IMR-90 (cell line): ENCODE results near the gene ASMTL. TPM values are rescaled to one million over a fixed set of nuclear protein-coding genes. Genes with fewer than 3 reads are reported as not detected.
"Not testable (repeated sequence)": the region's sequence is repeated elsewhere in the genome, so short reads cannot be mapped to it uniquely, and the experiment has no call there.

Experiments
- ATAC-seq: fragments of 200-7000 bp; cut with Tn5 transposase; 2 replicates; pipeline ENCODE4 v1.9.1; 2020; ENCODE audit warnings: low read depth, mild to moderate bottlenecking, moderate library complexity
- BruUV-seq: library from RNA; stranded (reverse); fragments of 400-500 nt; replicated peaks from 2 replicates; lab custom pipeline; 2021; lab: Mats Ljungman, UMichigan
- CTCF ChIA-PET: fragments of 300-600 bp; formaldehyde crosslinking; extraction: SDS; loops from one replicate; lab custom pipeline; 2021; ENCODE audit warnings: antibody characterized with exemption; lab: Yijun Ruan, JAX
- POLR2A ChIA-PET: fragments of 300-600 bp; sonication (Branson Sonifier 250); formaldehyde crosslinking; loops from one replicate; lab custom pipeline; 2022; ENCODE audit warnings: antibody characterized with exemption; ENCODE audit not compliant: unreplicated experiment; lab: Charles Lee
- DNase-seq: peaks from one replicate; pipeline ENCODE4 v3.0.0; 2013
- H2AFZ ChIP-seq: replicated peaks from 2 replicates; pipeline ENCODE3; 2013; ENCODE audit warnings: low read length, mild to moderate bottlenecking; ENCODE audit not compliant: poor library complexity
- H2AK5ac ChIP-seq: 2 replicates; pipeline ENCODE4 v1.6.1; 2013; ENCODE audit warnings: low read depth, low read length, inconsistent platforms
- H2AK9ac ChIP-seq: replicated peaks from 2 replicates; pipeline ENCODE3; 2013; ENCODE audit warnings: mild to moderate bottlenecking, low read depth, low read length, moderate library complexity; ENCODE audit not compliant: poor library complexity
- H2BK120ac ChIP-seq: 2 replicates; pipeline ENCODE4 v1.6.1; 2013; ENCODE audit warnings: low read depth, low read length, inconsistent platforms
- H2BK15ac ChIP-seq: 3 replicates; pipeline ENCODE4 v1.6.1; 2013; ENCODE audit warnings: low read depth, low read length, inconsistent platforms
- H2BK20ac ChIP-seq: 2 replicates; pipeline ENCODE4 v1.6.1; 2013; ENCODE audit warnings: low read depth, mild to moderate bottlenecking, inconsistent platforms, low read length, moderate library complexity
- H2BK5ac ChIP-seq: 2 replicates; pipeline ENCODE4 v1.6.1; 2013; ENCODE audit warnings: mild to moderate bottlenecking, low read depth, low read length, inconsistent platforms; ENCODE audit not compliant: poor library complexity, severe bottlenecking
- H3K14ac ChIP-seq: replicated peaks from 2 replicates; pipeline ENCODE4 v1.6.1; 2013; ENCODE audit warnings: low read depth, low read length, inconsistent platforms
- H3K18ac ChIP-seq: 2 replicates; pipeline ENCODE4 v1.6.1; 2013; ENCODE audit warnings: low read depth, low read length, control low read depth
- H3K23ac ChIP-seq: 2 replicates; pipeline ENCODE4 v1.6.1; 2013; ENCODE audit warnings: low read depth, low read length, inconsistent platforms
- H3K27ac ChIP-seq: 2 replicates; pipeline ENCODE4 v1.5.1; 2013; ENCODE audit warnings: mild to moderate bottlenecking, control low read depth, low read length; ENCODE audit not compliant: insufficient read depth
- H3K27me3 ChIP-seq: 2 replicates; pipeline ENCODE4 v1.6.1; 2013; ENCODE audit warnings: low read length; ENCODE audit not compliant: control insufficient read depth, insufficient read depth
- H3K36me3 ChIP-seq: 2 replicates; pipeline ENCODE4 v1.6.1; 2013; ENCODE audit warnings: low read length, mixed read lengths; ENCODE audit not compliant: control insufficient read depth, insufficient read depth
- H3K4ac ChIP-seq: 2 replicates; pipeline ENCODE4 v1.6.1; 2013; ENCODE audit warnings: low read depth, low read length, inconsistent platforms
- H3K4me1 ChIP-seq: 2 replicates; pipeline ENCODE4 v1.6.1; 2013; ENCODE audit warnings: low read length, mixed read lengths; ENCODE audit not compliant: control insufficient read depth, insufficient read depth
- H3K4me2 ChIP-seq: 2 replicates; pipeline ENCODE4 v1.6.1; 2013; ENCODE audit warnings: low read depth, mild to moderate bottlenecking, control low read depth, low read length, moderate library complexity
- H3K4me3 ChIP-seq: 2 replicates; pipeline ENCODE4 v1.5.1; 2013; ENCODE audit warnings: low read depth, mild to moderate bottlenecking, control low read depth, low read length, moderate library complexity; ENCODE audit not compliant: insufficient read depth
- H3K56ac ChIP-seq: 2 replicates; pipeline ENCODE4 v1.6.1; 2013; ENCODE audit warnings: low read length, inconsistent platforms; ENCODE audit not compliant: insufficient read depth; ENCODE audit errors: extremely low read depth
- H3K79me1 ChIP-seq, 2 experiments: 2 replicates each; pipeline ENCODE4 v1.6.1; 2013; ENCODE audit warnings: low read length in 2 of 2, inconsistent platforms in 1 of 2, low read depth in 1 of 2
- H3K9ac ChIP-seq: 2 replicates; pipeline ENCODE4 v1.6.1; 2013; ENCODE audit warnings: low read depth, low read length, control low read depth
- H3K9me1 ChIP-seq: 2 replicates; pipeline ENCODE4 v1.6.1; 2013; ENCODE audit warnings: low read length, inconsistent platforms; ENCODE audit not compliant: insufficient read depth
- H3K9me3 ChIP-seq: 2 replicates; pipeline ENCODE4 v1.6.1; 2013; ENCODE audit warnings: low read length; ENCODE audit not compliant: control insufficient read depth, insufficient read depth
- H4K20me1 ChIP-seq: 2 replicates; pipeline ENCODE4 v1.6.1; 2013; ENCODE audit warnings: low read length, inconsistent platforms; ENCODE audit not compliant: insufficient read depth
- H4K5ac ChIP-seq: 2 replicates; pipeline ENCODE4 v1.6.1; 2013; ENCODE audit warnings: mild to moderate bottlenecking, low read depth, low read length, control low read depth
- H4K8ac ChIP-seq, 2 experiments: 2 replicates each; pipeline ENCODE4 v1.6.1; 2013; ENCODE audit warnings: low read depth in 2 of 2, low read length in 2 of 2, control low read depth in 1 of 2, inconsistent platforms in 1 of 2
- H4K91ac ChIP-seq: 2 replicates; pipeline ENCODE4 v1.6.1; 2013; ENCODE audit warnings: low read depth, low read length, inconsistent platforms; ENCODE audit not compliant: insufficient read depth
- WGBS, 2 experiments: methylation state at CpG; one replicate each; pipeline versions ENCODE4 v1.1.5 to v1.1.7; 2013; ENCODE audit warnings: missing lambda C conversion rate in 2 of 2; ENCODE audit not compliant: insufficient read length in 1 of 2; ENCODE audit errors: extremely low coverage in 2 of 2; 5-methylcytosine and 5-hydroxymethylcytosine counted together
- dilution Hi-C: fragments of 300-500 bp; cut with HindIII; formaldehyde crosslinking; loops from one replicate; pipeline ENCODE4 v1.14.3; 2018; ENCODE audit warnings: low sequenced_read_pairs; ENCODE audit not compliant: unreplicated experiment
- in situ Hi-C: fragments of 300-500 bp; cut with MboI; formaldehyde crosslinking; loops from 3 replicates; pipeline ENCODE4 v1.14.3; 2019; ENCODE audit warnings: low sequenced_read_pairs, inconsistent platforms, mixed read lengths
- intact Hi-C: fragments of 100-400 bp; cut with micrococcal nuclease; formaldehyde crosslinking; loops from 2 replicates; pipeline ENCODE4 v1.10.0; 2022
- polyA plus RNA-seq, 3 experiments: library from polyadenylated mRNA; depleted of rRNA; stranded (reverse); fragments of >200 nt; gene quantifications; 2 replicates each; pipeline ENCODE4 v1.2.3, GENCODE V29; 2012; ENCODE audit warnings: low replicate concordance in 1 of 3
- total RNA-seq: library from RNA; depleted of rRNA; stranded (reverse); fragments of >200 nt; gene quantifications from 2 replicates; pipeline ENCODE4 v1.2.3, GENCODE V29; 2012

The ASMTL gene
- total and polyA plus RNA-seq, 2 of the 4 experiments (the other 2 are of a cell fraction) = 13.4 to 33.4 TPM

DNA sequence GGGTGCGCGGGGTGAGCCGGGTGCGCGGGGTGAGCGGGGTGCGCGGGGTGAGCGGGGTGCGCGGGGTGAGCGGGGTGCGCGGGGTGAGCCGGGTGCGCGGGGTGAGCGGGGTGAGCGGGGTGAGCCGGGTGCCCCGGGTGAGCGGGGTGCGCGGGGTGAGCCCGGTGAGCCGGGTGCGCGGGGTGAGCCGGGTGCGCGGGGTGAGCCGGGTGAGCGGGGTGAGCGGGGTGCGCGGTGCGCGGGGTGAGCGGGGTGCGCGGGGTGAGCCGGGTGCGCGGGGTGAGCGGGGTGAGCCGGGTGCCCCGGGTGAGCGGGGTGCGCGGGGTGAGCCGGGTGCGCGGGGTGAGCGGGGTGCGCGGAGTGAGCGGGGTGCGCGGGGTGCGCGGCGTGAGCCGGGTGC is 86.3 kb downstream of the ASMTL start:
- intact Hi-C loops, H2BK20ac ChIP-seq, H3K36me3 ChIP-seq, H3K4me2 ChIP-seq, H4K20me1 ChIP-seq, H3K9ac ChIP-seq, BruUV-seq, ATAC-seq, H3K79me1 ChIP-seq, H3K23ac ChIP-seq, H2AFZ ChIP-seq, H2BK5ac ChIP-seq, H4K8ac ChIP-seq, DNase-seq, H3K14ac ChIP-seq, H4K5ac ChIP-seq, H3K4ac ChIP-seq, H3K27me3 ChIP-seq, H2AK9ac ChIP-seq, H3K56ac ChIP-seq, H3K18ac ChIP-seq, dilution Hi-C loops, H3K9me1 ChIP-seq, POLR2A ChIA-PET, H2BK15ac ChIP-seq, H3K4me3 ChIP-seq, H3K4me1 ChIP-seq, in situ Hi-C loops, CTCF ChIA-PET, H3K27ac ChIP-seq, H3K9me3 ChIP-seq, H4K91ac ChIP-seq, H2BK120ac ChIP-seq, H2AK5ac ChIP-seq: not testable (repeated sequence)
- WGBS, 2 experiments = no CpG with 5 or more reads among the region's 63 CpGs
